Fibroblast of skin of left quadriceps (primary cell): ENCODE measurements around the gene IFRD2.
"Not testable (repeated sequence)": the region's sequence is repeated elsewhere in the genome, so short reads cannot be mapped to it uniquely, and the experiment has no call there.

Source experiments
- DNase-seq, 2 experiments: peaks; one replicate each; pipeline ENCODE4 v3.0.0-alpha.2; 2013; ENCODE audit warnings: low read depth in 2 of 2

IFRD2 gene

DNA sequence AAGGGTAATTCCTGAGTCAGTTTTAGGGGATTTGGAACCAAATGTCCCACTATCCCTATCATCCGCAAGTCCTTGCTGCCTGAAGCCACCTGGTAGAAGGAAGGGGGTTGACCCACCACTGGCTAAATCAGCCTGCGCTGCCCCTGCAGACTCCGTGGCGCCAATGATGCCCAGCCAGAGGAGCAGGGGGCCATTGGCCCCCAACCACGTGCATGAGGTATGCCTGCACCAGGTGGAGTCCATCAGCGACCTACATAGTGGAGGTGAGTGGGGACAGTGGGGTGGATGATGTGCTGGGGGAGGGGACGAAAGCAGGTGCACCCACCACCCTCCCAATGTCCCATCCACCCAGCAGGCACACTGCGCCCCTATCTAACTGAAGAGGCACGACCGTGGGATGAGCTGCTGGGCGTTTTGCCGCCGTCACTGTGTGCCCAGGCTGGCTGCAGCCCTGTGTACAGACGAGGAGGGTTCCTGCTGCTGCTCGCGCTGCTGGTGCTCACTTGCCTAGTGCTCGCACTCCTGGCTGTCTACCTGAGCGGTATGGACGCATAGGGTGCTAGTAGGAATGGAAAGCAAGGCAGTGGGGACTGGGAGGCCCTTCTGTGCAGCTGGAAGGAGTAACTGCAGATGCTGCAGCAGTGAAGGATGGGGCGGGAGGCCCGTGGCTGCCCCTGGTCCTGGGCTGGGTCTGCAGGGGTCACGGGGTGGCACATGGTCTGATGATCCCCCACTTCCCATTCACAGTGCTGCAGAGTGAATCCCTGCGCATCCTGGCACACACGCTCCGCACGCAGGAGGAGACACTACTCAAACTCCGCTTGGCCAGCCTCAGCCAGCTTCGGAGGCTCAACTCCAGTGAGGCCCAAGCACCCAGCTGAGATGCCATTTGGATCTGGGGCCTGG is 5.7 kb downstream of the IFRD2 start:
- DNase-seq = no peak

DNA sequence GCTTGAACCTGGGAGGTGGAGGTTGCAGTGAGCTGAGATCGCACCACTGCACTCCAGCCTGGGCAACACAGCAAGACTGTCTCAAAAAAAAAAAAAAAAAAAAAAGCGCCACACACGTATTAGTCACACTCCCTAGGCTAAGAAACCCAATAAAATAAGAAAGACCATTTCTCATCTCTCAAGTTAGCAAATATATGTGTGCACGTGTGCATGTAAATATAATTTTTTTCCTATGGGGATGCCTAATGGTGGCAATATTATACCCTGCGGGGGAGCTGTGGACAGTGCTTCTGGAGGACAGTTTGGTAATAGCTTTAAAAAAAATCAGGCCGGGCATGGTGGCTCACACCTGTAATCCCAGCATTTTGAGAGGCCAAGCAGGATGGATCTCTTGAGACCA is 8.1 kb downstream of the IFRD2 start:
- not testable (repeated sequence) for DNase-seq

DNA sequence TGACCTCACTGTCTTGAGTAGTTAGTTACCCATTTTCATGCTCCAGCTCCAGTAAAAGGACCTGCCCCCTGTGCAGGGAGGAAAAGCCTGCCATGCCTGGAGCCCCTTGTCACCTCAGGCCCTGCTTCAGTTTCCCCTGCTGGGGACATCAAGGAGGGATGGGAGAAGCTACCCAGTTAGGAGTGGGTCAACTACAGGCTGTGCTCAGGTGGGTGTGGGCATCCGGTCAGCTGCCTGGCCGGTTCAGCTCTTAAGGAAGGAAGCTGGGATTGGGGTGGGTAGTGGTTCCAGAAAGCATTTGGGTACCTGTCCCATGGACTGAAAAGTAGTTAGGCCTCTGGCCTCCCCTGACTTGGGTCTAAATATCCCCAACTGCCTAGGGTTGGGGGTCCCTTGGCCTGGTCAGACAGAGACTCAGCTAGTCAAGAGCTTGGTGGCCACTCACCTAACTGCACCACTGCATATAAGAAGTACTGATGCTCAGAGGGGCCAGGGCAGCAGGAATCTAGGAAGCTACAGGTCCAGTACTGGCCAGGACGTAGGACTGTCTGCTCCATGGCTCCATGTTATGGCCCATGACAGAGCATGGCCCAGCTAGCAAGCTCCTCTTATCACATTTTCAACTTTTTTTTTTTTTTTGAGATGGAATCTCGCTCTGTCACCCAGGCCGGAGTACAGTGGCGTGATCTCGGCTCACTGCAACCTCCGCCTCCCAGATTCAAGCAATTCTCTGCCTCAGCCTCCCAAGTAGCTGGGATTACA is 12.8 kb downstream of the IFRD2 start:
- DNase-seq = no peak

DNA sequence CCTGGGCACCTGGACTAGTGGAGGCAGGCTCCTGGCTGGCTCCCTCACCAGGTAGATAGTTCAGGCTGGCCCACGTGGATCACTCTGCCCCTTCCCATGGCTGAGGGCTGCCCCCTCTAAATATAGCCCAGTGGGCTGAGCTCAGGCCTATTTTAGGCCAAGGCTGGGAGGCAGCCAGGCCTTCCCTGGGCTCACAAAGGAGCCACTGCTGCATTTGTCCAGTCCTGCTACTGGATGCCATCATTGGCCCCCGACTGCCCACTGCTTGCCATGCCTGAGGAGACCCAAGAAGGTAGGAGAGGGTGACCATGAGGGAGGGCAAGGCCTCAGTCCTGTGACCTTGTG is 13.4 kb downstream of the IFRD2 start, which contains the start of gene LSMEM2:
LSMEM2 (plus strand) TSS at position 208 of the 345 bp plus-strand sequence; CDS start at position 235, 27 bp downstream.
- no peak for DNase-seq

DNA sequence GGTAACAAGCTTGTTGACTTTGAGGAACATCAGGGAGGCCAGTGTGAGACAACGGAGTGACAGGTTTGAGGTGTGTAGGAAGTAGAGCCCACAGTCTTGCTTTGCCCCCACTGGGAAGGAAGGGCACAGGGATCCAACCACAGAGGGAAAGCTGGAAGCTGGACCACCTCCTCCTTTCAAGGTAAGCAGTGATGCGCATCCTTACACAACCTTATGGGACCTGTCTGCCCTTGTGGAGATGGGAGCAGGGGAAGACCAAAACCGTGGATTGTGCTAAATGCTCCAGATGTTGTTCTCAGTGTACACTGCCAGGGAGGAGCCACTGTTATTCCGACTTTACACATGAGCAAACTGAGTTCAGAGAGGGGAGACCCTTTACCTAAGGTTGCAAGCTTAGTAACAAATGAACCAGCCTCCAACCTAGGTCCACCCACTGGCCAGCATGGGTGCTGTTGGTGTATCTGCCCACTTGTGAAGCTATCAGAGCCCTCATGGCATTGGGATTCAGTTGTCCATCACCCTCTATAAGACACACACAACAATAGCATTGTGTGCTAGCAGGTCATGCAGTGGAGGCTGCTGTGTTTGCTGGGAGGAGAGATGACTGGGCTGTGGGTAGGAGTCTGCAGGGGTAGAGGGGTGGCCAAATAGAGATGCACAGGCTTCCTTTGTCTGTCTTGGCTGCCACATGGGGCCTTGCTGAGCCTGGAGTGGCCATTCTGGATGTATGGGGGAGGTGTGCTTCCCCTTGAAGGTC is 13.9 kb downstream of the IFRD2 start:
- no peak for DNase-seq

DNA sequence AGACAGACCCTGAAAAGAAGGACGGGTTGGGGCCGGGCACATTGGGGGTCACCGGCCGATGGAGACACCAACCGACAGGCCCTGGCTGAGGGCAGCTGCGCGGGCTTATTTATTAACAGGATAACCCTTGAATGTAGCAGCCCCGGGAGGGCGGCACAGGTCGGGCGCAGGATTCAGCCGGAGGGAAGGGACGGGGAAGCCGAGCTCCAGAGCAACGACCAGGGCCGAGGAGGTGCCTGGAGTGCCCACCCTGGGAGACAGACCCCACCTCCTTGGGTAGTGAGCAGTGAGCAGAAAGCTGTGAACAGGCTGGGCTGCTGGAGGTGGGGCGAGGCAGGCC is 15.5 kb downstream of the IFRD2 start:
- no peak for DNase-seq

DNA sequence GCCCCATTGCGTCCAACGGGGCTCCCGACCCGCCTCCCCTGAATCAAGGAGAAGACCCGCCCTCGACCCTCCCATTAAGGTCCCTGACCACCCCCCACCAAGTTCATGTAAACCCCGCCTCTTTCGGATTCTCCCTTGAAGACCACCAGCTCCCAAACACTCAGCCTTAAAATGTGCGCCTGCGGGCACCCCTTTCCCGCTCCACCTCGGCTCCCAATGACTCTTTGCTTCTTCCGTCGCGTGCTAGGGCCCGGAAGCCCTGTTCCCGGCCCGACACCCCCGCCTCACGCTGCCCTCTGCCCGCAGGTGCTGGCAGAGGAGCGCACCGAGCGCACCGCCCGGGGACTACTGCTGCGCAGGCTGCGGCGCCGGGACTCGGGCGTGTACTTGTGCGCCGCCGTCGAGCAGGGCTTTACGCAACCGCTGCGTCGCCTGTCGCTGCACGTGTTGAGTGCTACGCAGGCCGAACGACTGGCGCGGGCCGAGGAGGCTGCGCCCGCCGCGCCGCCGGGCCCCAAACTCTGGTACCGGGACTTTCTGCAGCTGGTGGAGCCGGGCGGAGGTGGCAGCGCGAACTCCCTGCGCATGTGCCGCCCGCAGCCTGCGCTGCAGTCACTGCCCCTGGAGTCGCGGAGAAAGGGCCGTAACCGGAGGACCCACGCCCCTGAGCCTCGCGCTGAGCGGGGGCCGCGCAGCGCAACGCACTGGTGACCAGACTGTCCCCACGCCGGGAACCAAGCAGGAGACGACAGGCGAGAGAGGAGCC is 16.1 kb downstream of the IFRD2 start:
- DNase-seq = no peak

DNA sequence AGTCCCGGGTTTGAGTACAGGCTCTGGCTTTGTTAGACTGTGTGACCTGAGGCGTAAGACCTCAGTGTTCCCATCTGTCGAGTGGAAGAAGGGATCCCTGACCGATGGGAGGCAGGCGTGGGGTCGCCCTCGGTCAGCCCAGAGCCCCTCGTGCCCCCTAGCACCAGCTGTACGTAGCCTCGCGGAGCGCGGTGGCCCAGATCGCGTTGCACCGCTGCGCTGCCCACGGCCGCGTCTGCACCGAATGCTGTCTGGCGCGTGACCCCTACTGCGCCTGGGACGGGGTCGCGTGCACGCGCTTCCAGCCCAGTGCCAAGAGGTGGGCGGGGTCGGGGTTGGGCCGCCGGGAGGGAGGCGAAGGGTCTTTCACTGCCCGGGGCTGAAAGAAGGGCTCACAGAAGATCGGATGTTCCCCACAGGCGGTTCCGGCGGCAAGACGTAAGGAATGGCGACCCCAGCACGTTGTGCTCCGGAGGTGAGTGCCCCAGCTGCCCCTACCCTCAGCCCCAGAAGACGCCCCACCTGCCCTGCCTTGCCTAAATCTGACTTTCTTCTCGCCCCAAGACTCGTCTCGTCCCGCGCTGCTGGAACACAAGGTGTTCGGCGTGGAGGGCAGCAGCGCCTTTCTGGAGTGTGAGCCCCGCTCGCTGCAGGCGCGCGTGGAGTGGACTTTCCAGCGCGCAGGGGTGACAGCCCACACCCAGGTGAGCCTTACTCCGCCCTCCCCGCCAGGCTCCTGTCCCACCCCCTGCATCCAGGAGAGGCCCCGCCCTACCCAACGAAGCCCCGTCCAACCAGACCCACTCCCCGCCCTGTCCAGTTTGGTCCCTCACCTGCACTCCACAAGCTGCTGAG is 16.9 kb downstream of the IFRD2 start:
- no peak for DNase-seq

DNA sequence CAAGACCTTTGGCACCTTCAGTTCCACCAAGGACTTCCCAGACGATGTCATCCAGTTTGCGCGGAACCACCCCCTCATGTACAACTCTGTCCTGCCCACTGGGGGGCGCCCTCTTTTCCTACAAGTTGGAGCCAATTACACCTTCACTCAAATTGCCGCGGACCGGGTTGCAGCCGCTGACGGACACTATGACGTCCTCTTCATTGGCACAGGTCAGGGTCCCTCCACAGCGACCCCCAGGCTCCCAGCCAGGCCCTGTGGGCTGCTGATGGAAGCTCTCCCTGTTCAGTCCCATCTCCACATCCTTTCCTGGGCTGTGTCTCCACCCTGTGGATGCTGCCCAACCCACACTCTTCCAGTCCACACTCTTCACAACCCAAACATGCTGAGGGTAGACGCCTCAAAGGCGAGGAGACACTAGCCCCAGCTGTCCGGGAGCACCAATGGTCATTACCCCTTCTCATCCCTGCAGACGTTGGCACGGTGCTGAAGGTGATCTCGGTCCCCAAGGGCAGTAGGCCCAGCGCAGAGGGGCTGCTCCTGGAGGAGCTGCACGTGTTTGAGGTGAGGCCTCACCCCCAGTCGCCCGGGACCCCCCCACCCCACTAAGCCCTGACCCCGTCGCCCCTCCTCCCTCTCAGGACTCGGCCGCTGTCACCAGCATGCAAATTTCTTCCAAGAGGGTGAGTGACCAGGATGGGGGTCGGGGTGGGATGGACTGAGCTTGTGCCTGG is 17.7 kb downstream of the IFRD2 start:
- DNase-seq = no peak

DNA sequence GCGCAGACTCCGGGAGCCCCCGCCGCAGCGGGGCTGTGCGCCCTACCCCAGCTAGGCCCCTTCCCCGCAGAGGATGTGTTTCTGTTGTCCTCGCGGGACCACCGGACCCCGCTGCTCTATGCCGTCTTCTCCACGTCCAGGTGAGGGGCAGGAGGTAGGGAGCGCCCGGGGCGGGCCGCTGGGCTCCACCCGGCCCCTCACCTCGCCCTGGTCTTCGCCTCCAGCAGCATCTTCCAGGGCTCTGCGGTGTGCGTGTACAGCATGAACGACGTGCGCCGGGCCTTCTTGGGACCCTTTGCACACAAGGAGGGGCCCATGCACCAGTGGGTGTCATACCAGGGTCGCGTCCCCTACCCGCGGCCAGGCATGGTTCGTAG is 18.6 kb downstream of the IFRD2 start:
- no peak for DNase-seq

DNA sequence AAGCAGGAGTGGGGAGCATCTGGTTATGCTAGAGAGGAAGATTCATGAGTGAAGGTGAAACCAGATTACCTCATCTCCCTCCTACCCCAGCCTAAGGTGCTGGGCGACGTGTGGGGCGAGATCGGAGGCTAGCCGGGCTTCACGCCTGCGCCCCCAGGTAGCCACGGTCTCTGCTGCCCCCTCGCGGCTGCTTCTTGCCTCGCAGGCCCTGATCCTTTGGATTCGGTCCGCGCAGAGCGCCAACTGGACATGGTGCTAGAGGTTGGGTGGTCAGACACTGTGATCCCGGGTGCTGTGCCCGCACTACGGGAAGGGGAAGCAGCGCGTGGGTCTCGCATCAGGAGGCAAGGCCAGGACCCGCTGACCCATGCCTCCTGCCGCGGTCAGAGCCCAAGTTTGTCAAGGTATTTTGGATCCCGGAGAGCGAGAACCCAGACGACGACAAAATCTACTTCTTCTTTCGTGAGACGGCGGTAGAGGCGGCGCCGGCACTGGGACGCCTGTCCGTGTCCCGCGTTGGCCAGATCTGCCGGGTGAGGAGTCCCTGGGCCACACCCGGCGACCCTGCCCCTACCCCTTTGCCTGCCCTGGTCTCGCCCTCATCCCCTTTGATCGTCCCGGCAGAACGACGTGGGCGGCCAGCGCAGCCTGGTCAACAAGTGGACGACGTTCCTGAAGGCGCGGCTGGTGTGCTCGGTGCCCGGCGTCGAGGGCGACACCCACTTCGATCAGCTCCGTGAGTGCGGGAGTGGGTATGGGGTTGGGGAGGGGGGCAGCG is 19.1 kb downstream of the IFRD2 start:
- peak in 1 of 2 experiments; percentile 27 for DNase-seq

DNA sequence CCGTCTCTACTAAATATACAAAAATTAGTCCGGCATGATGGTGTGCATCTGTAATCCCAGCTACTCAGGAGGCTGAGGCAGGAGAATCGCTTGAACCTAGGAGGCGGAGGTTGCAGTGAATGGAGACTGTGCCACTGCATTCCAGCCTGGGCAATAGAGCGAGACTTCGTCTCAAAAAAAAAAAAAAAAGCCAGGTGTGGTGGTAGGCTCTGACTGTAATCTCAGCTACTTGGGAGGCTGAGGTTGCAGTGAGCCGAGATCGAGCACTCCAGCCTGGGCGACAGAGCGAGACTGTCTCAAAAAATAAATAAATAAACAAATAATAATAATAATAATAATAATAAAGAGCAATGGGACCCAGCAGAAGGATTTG is 19.7 kb downstream of the IFRD2 start:
- DNase-seq = not testable (repeated sequence)

DNA sequence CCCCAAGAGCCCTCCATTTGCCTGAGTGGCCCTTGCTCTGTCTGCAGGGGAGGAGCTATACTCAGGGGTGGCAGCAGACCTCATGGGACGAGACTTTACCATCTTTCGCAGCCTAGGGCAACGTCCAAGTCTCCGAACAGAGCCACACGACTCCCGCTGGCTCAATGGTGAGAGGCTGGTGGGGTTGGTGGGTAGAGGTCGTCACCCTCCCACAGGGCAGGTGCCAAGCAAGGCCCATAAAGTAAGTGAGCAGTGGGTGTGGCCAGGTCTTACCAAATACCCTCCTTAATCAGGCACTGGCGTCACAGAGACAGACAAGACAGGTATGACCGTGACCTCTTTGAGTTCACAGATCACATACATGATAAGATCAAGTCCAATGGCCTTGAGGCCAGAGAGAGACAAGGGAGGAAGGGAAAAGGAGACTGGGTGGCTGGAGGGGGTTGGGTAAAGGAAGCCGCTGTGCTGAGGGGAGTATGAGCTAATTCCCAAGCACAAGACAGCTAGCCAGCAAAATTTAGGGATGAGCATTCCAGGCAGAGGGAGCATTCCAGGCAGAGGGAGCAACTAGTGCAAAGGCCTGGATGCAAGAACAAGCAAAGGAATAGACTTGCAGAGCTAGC is 20.8 kb downstream of the IFRD2 start:
- DNase-seq = no peak

DNA sequence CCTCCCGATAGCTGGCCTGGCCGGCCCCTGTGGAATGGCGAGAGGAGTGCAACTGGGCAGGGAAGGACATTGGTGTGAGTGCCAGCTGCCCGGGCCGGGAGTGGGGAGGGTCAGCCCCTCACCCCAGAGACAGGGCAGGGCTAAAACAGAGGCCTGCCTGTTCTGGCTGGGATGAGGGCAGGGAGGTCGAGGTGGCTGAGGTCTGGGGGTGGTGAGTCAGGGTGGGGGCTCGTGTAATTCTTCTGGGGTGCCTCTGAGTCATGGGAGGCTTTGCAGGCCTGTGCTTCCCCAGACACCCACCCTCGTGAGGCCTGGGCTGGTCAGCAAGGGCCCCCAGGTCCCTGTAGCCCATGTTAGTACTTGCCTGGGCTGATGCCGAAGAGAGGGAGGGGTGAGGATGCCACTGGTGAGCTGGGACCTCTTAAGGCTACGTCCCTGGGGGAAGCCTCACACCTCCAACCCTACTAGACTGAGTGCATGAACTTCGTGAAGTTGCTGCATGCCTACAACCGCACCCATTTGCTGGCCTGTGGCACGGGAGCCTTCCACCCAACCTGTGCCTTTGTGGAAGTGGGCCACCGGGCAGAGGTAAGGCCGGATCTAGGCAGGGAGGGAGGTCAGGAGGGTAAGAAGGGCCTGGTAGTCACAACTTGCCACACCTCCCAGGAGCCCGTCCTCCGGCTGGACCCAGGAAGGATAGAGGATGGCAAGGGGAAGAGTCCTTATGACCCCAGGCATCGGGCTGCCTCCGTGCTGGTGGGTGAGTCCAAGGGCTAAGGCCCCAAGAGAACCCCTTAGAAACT is 21.6 kb downstream of the IFRD2 start:
- DNase-seq = no peak

DNA sequence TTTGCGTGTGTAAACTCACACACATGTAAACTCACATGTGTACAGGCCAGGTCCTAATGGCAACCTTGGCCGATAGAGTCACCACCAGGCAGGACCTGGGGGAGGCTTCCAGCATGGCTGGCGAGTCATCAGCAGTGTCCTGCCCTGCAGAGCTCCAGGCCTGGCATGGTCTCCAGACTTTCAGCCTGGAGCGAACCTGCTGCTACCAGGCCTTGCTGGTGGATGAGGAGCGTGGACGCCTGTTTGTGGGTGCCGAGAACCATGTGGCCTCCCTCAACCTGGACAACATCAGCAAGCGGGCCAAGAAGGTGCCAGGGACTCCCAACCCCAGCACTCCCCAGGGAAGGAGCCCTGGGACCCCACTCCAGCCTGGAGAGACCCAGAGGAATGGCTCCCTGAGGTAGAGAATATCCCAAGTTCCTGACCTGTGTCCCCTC is 22.2 kb downstream of the IFRD2 start:
- no peak for DNase-seq

DNA sequence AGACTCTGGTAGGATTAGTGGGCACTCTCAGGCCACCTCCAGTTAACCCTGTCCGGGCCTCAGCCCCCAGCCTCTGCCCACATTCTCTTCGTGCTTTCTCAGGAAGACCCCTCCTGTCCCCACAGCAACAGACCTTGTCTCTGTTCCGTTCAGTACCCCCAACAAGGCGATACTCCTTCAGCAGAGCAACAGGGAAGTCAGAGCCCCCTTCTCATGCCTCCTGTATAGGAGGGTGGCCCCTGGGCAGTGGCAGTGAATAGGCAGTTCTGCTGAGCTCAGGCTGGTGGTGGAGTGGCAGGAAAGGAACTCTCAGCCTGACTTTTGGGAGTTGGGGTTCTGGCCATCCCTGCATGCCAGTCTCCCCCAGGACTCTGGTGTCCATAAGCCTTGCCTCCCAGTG is 22.8 kb downstream of the IFRD2 start:
- no peak for DNase-seq

DNA sequence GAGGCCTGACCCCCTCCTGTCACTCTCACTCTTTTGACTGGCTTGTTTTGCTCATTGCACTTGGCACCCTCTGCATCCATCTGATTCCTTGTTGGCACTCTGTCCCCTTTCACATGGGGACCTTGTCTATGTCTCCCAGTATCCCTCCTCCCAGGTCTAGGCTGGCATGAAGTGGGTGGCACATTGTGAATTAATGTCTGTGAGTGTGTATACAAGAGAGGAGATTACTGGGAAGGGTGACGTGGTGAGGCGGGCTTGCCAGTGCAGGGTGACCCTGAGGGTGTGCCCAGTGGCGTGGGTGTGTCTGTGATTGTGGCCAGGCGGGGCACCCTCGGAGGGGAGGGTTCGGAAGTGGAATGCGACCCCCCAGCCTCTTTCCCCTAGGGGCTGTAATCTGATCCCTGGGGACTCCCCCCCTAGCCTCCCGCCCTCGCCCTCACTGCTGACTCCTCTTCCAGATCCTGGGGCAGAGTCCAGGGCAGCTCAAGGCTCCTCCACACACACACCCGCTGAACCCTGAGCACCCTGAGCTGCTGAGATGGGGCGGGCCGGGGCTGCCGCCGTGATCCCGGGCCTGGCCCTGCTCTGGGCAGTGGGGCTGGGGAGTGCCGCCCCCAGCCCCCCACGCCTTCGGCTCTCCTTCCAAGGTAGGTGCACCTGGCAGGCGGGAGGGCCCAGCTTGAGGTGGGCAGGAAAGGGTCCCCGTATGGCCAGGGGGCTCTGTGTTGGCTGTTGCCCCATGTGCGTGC is 23.4 kb downstream of the IFRD2 start, which contains the start of gene SEMA3B:
SEMA3B (plus strand) TSS at position 445 of the 749 bp plus-strand sequence; CDS start at position 539, 94 bp downstream.
- no peak for DNase-seq
